HG03558 (cell line): ENCODE data around the gene CCDC85A.

Experiments used
- ATAC-seq: cut with Tn5 transposase; IDR thresholded peaks from one replicate; pipeline ENCODE4 v1.9.1; 2021; ENCODE audit warnings: moderate number of reproducible peaks; ENCODE audit not compliant: unreplicated experiment; ENCODE audit errors: extremely low read depth

CCDC85A gene

GRCh38 chr2:56291711-56292110, 107.9 kb downstream of the CCDC85A start:
- ATAC-seq, result no peak

- no peak for ATAC-seq
These were observed 109.2 kb downstream of the CCDC85A start for GRCh38 chr2:56292951-56293350.

GRCh38 chr2:56295666-56296065, 111.9 kb downstream of the CCDC85A start:
- no peak for ATAC-seq

GRCh38 chr2:56297671-56298070, 113.9 kb downstream of the CCDC85A start:
- ATAC-seq, result no peak

- ATAC-seq, result no peak
These were observed 115.4 kb downstream of the CCDC85A start for GRCh38 chr2:56299171-56299691.

GRCh38 chr2:56309626-56310170, 125.9 kb downstream of the CCDC85A start:
- ATAC-seq, result no peak

GRCh38 chr2:56313500-56313921, 129.7 kb downstream of the CCDC85A start:
- ATAC-seq, result no peak

GRCh38 chr2:56314371-56314770, 130.6 kb downstream of the CCDC85A start:
- no peak for ATAC-seq

- ATAC-seq, result no peak
These were observed 131.0 kb downstream of the CCDC85A start for GRCh38 chr2:56314796-56315195.

- no peak for ATAC-seq
These were observed 131.6 kb downstream of the CCDC85A start for GRCh38 chr2:56315376-56315775.

- no peak for ATAC-seq
These were observed 132.2 kb downstream of the CCDC85A start for GRCh38 chr2:56316011-56316410.

GRCh38 chr2:56318147-56318546, 134.4 kb downstream of the CCDC85A start:
- no peak for ATAC-seq

GRCh38 chr2:56325661-56326345, 142.0 kb downstream of the CCDC85A start:
- ATAC-seq, result no peak

- ATAC-seq, result no peak
These were observed 142.6 kb downstream of the CCDC85A start for GRCh38 chr2:56326346-56326741.

GRCh38 chr2:56331810-56332209, 148.0 kb downstream of the CCDC85A start:
- no peak for ATAC-seq

- no peak for ATAC-seq
These were observed 150.2 kb downstream of the CCDC85A start for GRCh38 chr2:56333812-56334485.

GRCh38 chr2:56334622-56335021, 150.8 kb downstream of the CCDC85A start:
- ATAC-seq, result no peak

GRCh38 chr2:56335101-56335500, 151.3 kb downstream of the CCDC85A start:
- ATAC-seq, result no peak

GRCh38 chr2:56337342-56337741, 153.6 kb downstream of the CCDC85A start:
- no peak for ATAC-seq

- ATAC-seq, result no peak
These were observed 154.4 kb downstream of the CCDC85A start for GRCh38 chr2:56338232-56338631.

- ATAC-seq, result no peak
These were observed 161.0 kb downstream of the CCDC85A start for GRCh38 chr2:56344771-56345170.
